WTC11 (cell line): ENCODE results near the gene FHIT. TPM values are rescaled to one million over a fixed set of nuclear protein-coding genes. Genes with fewer than 3 reads are reported as not detected.

Experiments used
- ATAC-seq: fragments of 200-7000 bp; cut with Tn5 transposase; 2 replicates; pipeline ENCODE4 v1.10.0; 2021; ENCODE audit warnings: mild to moderate bottlenecking, moderate library complexity
- CTCF ChIA-PET: fragments of 300-600 bp; sonication (Branson Sonifier 250); formaldehyde crosslinking; loops from one replicate; lab custom pipeline; 2021; ENCODE audit warnings: antibody characterized with exemption; lab: Charles Lee
- POLR2A ChIA-PET: fragments of 350-600 bp; sonication (Branson Sonifier 250); formaldehyde crosslinking; loops from one replicate; lab custom pipeline; 2021; ENCODE audit warnings: antibody characterized with exemption; lab: Charles Lee
- DNase-seq: peaks from one replicate; pipeline ENCODE4 v3.0.0; 2021; ENCODE audit warnings: low spot score
- H3K27ac Mint-ChIP-seq: 2 replicates; pipeline ENCODE4 v1.8.0; 2021; ENCODE audit warnings: mixed read lengths
- H3K27me3 Mint-ChIP-seq: 2 replicates; pipeline ENCODE4 v1.8.0; 2021; ENCODE audit warnings: low read depth, mild to moderate bottlenecking, moderate library complexity, mixed read lengths
- H3K36me3 Mint-ChIP-seq: 2 replicates; pipeline ENCODE4 v1.8.0; 2021; ENCODE audit warnings: mixed read lengths
- H3K4me1 Mint-ChIP-seq: 2 replicates; pipeline ENCODE4 v1.8.0; 2022; ENCODE audit warnings: mixed read lengths
- H3K4me3 Mint-ChIP-seq: 2 replicates; pipeline ENCODE4 v1.8.0; 2021; ENCODE audit warnings: mild to moderate bottlenecking, moderate library complexity, mixed read lengths
- H3K9me3 Mint-ChIP-seq: 2 replicates; pipeline ENCODE4 v1.8.0; 2021; ENCODE audit warnings: mixed read lengths
- HMGA2 ChIP-seq: fragments of 250-450 bp; sonication (Bioruptor Pico); IDR thresholded peaks from 2 replicates; pipeline ENCODE4 v1.4.0; 2021; ENCODE audit warnings: mild to moderate bottlenecking, moderate library complexity
- IRF2 ChIP-seq: sonication (generic); formaldehyde crosslinking; IDR thresholded peaks from 2 replicates; pipeline ENCODE4 v1.8.0; 2022; ENCODE audit warnings: low read depth, missing genetic modification reagents, borderline replicate concordance
- KAT7 ChIP-seq: sonication (generic); formaldehyde crosslinking; IDR thresholded peaks from 2 replicates; pipeline ENCODE4 v1.8.1; 2023; ENCODE audit warnings: missing genetic modification reagents, mild to moderate bottlenecking, borderline replicate concordance
- MXD4 ChIP-seq: fragments of 250-450 bp; sonication (Bioruptor Pico); IDR thresholded peaks from 2 replicates; pipeline ENCODE4 v1.8.0; 2021; ENCODE audit warnings: mild to moderate bottlenecking, moderate library complexity, borderline replicate concordance
- MYBL2 ChIP-seq: sonication (generic); formaldehyde crosslinking; IDR thresholded peaks from 2 replicates; pipeline ENCODE4 v1.8.1; 2023; ENCODE audit warnings: mild to moderate bottlenecking, moderate library complexity, missing genetic modification reagents
- NR1H2 ChIP-seq: sonication (generic); formaldehyde crosslinking; IDR thresholded peaks from 2 replicates; pipeline ENCODE4 v1.9.0; 2021; ENCODE audit warnings: mild to moderate bottlenecking, moderate library complexity, missing genetic modification reagents
- OVOL2 ChIP-seq: fragments of 250-450 bp; sonication (Bioruptor Pico); IDR thresholded peaks from 2 replicates; pipeline ENCODE4 v1.9.0; 2021; ENCODE audit warnings: mild to moderate bottlenecking, borderline replicate concordance
- SMAD3 ChIP-seq: sonication (generic); formaldehyde crosslinking; IDR thresholded peaks from 2 replicates; pipeline ENCODE4 v1.8.0; 2022; ENCODE audit warnings: missing genetic modification reagents, mild to moderate bottlenecking, borderline replicate concordance
- total RNA-seq: library from RNA; stranded (reverse); gene quantifications from 3 replicates; pipeline ENCODE4 v1.2.3, GENCODE V29; 2021
- TF ChIP-seq, protein P1 (sequence below): fragments of 250-450 bp; sonication (Bioruptor Pico); conservative IDR thresholded peaks from 2 replicates; pipeline ENCODE4 v1.9.0; 2021; ENCODE audit warnings: mild to moderate bottlenecking
- TF ChIP-seq, protein P2 (sequence below): sonication (generic); formaldehyde crosslinking; IDR thresholded peaks from 2 replicates; pipeline ENCODE4 v1.8.1; 2023; ENCODE audit warnings: mild to moderate bottlenecking, missing genetic modification reagents, moderate library complexity
- TF ChIP-seq, protein P3 (sequence below): sonication (generic); formaldehyde crosslinking; IDR thresholded peaks from 2 replicates; pipeline ENCODE4 v1.8.1; 2023; ENCODE audit warnings: mild to moderate bottlenecking, missing genetic modification reagents, moderate library complexity
- TF ChIP-seq, protein P4 (sequence below): fragments of 250-450 bp; sonication (Bioruptor Pico); IDR thresholded peaks from 2 replicates; pipeline ENCODE4 v1.9.0; 2021; ENCODE audit warnings: mild to moderate bottlenecking, borderline replicate concordance
- TF ChIP-seq, protein P5 (sequence below): sonication (generic); formaldehyde crosslinking; IDR thresholded peaks from 2 replicates; pipeline ENCODE4 v1.8.0; 2023; ENCODE audit warnings: missing genetic modification reagents, mild to moderate bottlenecking, borderline replicate concordance
- TF ChIP-seq, protein P6 (sequence below): sonication (generic); formaldehyde crosslinking; IDR thresholded peaks from 2 replicates; pipeline ENCODE4 v1.8.1; 2023; ENCODE audit warnings: mild to moderate bottlenecking, missing genetic modification reagents

FHIT gene
- total RNA-seq, 1 experiment from 2014 or later = 2.6 TPM

DNA sequence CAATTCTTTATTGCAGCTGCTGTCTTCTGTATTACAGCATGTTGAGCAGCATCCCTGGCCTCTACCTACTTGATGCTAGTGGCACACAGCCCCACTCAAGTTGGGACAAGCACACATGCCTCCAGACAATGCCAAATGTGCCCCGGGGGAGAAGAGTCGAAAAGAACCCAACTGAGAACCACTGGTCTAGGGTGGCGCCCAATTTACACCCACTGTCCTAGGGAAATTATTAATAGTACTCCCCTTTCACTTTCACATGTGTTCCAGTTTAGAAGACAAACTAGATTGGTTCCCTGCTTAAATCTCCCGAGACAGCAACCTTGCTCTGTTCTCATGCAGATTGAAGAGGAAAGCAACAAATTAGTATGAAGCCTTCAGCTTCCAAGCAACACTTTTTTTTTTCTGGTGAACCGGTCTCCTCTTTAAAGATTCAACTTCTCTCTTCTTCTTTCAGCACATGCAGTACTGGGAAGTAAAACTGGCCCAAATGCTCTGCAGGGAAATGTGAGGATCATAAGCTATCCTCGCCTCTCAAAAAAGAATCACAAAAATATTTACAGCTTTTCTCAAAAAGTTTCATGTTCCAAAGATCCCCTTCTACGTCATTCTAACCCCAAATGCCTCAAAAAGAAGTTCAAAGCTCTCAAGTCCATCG lies 1377.5 kb downstream of the FHIT start:
- H3K36me3 Mint-ChIP-seq = no peaks in the 10 kb centered on the region
- H3K4me1 Mint-ChIP-seq = peaks cover 24% of the 10 kb centered on the region
- DNase-seq = no peak
- CTCF ChIA-PET = interaction anchor here (0.6 kb wide), 1 partner anchor 16 kb away, joined by 3 read pairs; no protein-coding TSS in a partner anchor
- H3K27ac Mint-ChIP-seq = no peak overlapping the region
- TF ChIP-seq HMGA2 (CRISPR knock-in tag) = no peak
- no peak for TF ChIP-seq KAT7 (CRISPR knock-in tag)
- no peak for TF ChIP-seq IRF2
- TF ChIP-seq NR1H2 (CRISPR knock-in tag) = no peak
- TF ChIP-seq MYBL2 (CRISPR knock-in tag) = no peak
- TF ChIP-seq, protein P1, sequence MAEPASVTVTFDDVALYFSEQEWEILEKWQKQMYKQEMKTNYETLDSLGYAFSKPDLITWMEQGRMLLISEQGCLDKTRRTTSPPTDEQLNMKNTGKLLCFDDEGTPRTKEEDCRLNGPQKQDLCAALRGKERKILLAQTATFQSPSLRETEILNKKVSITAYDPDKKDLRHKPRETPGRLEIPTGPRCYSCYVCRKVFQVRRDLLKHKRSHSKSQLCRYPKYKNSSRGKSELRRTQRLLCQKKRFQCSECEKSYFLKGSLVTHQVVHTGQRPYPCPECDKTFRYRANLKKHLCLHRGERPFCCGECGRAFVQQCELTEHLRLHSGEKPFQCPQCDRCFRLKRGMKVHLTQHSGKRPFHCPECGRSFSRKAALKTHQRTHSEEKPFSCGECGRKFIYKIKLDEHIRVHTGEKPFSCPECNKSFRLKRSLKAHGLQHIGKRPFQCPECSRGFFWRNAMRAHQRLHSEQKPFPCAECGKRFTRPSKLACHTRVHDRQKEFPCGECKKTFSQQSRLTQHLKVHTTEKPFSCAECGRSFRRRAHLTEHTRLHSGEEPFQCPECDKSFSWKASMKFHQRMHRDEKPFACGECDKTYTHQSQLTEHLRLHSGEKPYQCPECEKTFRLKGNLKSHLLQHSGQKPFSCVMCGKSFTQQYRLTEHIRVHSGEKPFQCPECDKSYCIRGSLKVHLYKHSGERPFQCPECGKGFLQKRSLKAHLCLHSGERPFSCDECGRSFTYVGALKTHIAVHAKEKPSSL (CRISPR knock-in tag) = no peak
- TF ChIP-seq, protein P2, sequence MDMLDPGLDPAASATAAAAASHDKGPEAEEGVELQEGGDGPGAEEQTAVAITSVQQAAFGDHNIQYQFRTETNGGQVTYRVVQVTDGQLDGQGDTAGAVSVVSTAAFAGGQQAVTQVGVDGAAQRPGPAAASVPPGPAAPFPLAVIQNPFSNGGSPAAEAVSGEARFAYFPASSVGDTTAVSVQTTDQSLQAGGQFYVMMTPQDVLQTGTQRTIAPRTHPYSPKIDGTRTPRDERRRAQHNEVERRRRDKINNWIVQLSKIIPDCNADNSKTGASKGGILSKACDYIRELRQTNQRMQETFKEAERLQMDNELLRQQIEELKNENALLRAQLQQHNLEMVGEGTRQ (CRISPR knock-in tag) = no peak
- TF ChIP-seq, protein P3, sequence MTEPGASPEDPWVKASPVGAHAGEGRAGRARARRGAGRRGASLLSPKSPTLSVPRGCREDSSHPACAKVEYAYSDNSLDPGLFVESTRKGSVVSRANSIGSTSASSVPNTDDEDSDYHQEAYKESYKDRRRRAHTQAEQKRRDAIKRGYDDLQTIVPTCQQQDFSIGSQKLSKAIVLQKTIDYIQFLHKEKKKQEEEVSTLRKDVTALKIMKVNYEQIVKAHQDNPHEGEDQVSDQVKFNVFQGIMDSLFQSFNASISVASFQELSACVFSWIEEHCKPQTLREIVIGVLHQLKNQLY (CRISPR knock-in tag) = no peak
- TF ChIP-seq, protein P4, sequence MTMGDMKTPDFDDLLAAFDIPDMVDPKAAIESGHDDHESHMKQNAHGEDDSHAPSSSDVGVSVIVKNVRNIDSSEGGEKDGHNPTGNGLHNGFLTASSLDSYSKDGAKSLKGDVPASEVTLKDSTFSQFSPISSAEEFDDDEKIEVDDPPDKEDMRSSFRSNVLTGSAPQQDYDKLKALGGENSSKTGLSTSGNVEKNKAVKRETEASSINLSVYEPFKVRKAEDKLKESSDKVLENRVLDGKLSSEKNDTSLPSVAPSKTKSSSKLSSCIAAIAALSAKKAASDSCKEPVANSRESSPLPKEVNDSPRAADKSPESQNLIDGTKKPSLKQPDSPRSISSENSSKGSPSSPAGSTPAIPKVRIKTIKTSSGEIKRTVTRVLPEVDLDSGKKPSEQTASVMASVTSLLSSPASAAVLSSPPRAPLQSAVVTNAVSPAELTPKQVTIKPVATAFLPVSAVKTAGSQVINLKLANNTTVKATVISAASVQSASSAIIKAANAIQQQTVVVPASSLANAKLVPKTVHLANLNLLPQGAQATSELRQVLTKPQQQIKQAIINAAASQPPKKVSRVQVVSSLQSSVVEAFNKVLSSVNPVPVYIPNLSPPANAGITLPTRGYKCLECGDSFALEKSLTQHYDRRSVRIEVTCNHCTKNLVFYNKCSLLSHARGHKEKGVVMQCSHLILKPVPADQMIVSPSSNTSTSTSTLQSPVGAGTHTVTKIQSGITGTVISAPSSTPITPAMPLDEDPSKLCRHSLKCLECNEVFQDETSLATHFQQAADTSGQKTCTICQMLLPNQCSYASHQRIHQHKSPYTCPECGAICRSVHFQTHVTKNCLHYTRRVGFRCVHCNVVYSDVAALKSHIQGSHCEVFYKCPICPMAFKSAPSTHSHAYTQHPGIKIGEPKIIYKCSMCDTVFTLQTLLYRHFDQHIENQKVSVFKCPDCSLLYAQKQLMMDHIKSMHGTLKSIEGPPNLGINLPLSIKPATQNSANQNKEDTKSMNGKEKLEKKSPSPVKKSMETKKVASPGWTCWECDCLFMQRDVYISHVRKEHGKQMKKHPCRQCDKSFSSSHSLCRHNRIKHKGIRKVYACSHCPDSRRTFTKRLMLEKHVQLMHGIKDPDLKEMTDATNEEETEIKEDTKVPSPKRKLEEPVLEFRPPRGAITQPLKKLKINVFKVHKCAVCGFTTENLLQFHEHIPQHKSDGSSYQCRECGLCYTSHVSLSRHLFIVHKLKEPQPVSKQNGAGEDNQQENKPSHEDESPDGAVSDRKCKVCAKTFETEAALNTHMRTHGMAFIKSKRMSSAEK (CRISPR knock-in tag) = no peak
- TF ChIP-seq, protein P5, sequence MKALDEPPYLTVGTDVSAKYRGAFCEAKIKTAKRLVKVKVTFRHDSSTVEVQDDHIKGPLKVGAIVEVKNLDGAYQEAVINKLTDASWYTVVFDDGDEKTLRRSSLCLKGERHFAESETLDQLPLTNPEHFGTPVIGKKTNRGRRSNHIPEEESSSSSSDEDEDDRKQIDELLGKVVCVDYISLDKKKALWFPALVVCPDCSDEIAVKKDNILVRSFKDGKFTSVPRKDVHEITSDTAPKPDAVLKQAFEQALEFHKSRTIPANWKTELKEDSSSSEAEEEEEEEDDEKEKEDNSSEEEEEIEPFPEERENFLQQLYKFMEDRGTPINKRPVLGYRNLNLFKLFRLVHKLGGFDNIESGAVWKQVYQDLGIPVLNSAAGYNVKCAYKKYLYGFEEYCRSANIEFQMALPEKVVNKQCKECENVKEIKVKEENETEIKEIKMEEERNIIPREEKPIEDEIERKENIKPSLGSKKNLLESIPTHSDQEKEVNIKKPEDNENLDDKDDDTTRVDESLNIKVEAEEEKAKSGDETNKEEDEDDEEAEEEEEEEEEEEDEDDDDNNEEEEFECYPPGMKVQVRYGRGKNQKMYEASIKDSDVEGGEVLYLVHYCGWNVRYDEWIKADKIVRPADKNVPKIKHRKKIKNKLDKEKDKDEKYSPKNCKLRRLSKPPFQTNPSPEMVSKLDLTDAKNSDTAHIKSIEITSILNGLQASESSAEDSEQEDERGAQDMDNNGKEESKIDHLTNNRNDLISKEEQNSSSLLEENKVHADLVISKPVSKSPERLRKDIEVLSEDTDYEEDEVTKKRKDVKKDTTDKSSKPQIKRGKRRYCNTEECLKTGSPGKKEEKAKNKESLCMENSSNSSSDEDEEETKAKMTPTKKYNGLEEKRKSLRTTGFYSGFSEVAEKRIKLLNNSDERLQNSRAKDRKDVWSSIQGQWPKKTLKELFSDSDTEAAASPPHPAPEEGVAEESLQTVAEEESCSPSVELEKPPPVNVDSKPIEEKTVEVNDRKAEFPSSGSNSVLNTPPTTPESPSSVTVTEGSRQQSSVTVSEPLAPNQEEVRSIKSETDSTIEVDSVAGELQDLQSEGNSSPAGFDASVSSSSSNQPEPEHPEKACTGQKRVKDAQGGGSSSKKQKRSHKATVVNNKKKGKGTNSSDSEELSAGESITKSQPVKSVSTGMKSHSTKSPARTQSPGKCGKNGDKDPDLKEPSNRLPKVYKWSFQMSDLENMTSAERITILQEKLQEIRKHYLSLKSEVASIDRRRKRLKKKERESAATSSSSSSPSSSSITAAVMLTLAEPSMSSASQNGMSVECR (CRISPR knock-in tag) = no peak
- TF ChIP-seq SMAD3 (CRISPR knock-in tag) = no peak
- no peak for TF ChIP-seq MXD4
- no peak for TF ChIP-seq OVOL2 (CRISPR knock-in tag)
- TF ChIP-seq, protein P6, sequence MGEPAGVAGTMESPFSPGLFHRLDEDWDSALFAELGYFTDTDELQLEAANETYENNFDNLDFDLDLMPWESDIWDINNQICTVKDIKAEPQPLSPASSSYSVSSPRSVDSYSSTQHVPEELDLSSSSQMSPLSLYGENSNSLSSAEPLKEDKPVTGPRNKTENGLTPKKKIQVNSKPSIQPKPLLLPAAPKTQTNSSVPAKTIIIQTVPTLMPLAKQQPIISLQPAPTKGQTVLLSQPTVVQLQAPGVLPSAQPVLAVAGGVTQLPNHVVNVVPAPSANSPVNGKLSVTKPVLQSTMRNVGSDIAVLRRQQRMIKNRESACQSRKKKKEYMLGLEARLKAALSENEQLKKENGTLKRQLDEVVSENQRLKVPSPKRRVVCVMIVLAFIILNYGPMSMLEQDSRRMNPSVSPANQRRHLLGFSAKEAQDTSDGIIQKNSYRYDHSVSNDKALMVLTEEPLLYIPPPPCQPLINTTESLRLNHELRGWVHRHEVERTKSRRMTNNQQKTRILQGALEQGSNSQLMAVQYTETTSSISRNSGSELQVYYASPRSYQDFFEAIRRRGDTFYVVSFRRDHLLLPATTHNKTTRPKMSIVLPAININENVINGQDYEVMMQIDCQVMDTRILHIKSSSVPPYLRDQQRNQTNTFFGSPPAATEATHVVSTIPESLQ = no peak
- TF ChIP-seq, all 79 proteins: peak for 0
- Mint-ChIP-seq H3K27me3 (no peaks in the 10 kb centered on the region), H3K9me3 (peaks cover 12% of the 10 kb centered on the region), H3K4me3 (no peak overlapping the region)
- ATAC-seq = no peak
- POLR2A ChIA-PET = interaction anchor here (0.7 kb wide), 1 partner anchor 276 kb away, joined by 3 read pairs; no protein-coding TSS in a partner anchor
